HG03060 (cell line): ENCODE results near the gene HPSE2.
"Not testable (repeated sequence)": the region's sequence is repeated elsewhere in the genome, so short reads cannot be mapped to it uniquely, and the experiment has no call there.

Source experiments
- ATAC-seq: cut with Tn5 transposase; IDR thresholded peaks from one replicate; pipeline ENCODE4 v1.9.1; 2021; ENCODE audit warnings: low read depth, moderate number of reproducible peaks; ENCODE audit not compliant: unreplicated experiment

HPSE2 gene

DNA sequence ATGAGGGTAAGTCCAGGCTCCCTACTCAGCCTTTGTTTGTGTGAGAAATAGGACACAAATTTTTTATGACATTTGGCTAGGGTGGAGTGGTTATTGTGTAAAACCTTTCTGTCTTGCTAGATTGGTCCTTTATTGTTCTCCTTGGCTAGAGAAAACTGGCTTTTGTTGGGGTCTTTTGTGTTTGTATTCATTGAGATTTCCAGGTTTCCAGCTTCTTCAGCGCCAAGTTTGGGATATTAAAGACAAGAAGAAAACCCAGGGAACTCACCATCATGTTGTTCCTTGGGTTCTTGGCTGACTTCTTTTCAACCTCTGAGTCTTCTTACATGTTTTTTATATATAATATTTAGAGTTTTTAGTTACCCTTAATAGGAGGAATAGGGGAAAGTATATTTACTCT, 310.0 kb downstream of the HPSE2 start:
- no peak for ATAC-seq

DNA sequence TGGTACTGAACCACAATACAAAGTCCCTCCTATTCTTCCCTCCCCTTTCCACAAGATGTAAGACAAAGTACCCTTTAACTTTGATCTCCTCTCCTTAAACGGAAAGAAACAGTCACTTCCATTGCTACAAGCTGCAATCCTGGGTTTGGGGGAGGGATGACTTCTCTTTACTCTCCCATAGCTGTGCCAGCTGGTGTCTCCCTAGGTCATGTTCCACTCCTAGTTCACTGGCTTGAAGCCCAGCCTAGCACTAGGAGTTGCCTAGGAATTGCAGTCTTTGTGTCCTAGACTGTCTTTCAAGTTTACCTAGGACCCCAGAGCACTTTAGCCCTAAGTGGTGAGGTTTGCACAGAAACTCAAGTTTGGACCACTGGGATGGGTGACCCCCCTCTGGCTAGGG, 311.1 kb downstream of the HPSE2 start:
- ATAC-seq: no peak

DNA sequence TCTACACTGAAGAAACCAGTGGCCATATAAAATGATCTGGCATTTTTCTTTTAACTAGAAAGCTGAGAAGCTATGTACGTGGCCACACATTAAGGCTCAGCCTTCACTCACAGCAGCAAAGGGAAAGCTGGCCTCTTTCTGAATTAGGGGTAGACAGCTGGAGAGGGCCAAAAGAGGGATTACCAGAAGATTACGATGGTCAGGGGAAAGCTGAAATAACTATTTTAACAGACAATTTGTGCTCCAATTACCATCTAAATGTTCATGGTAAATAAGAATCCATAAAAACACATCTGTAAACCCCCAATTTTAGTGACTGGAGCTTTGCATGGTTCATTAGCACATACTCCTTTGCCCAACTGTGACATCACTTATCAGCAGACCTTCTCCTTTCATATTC, 314.3 kb downstream of the HPSE2 start:
- no peak for ATAC-seq

DNA sequence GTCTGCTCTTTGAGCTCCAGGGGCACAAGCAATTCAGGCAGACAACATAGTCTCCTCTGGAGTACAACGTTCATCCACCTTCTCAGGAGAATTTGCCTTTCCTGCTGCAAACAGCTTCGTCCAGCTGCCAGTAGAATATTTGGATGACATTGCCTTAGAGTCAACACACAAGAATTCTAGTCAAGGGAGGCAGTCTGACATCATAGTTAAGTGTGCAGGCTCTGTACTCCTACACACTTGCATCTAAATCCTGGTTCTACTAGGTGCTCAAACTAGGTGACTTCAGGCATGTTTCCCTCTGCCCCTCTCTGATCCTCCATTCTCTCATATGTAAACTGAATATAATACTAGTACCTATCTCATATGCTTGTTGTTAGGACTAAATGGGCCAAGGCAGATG, 314.8 kb downstream of the HPSE2 start:
- ATAC-seq: no peak

DNA sequence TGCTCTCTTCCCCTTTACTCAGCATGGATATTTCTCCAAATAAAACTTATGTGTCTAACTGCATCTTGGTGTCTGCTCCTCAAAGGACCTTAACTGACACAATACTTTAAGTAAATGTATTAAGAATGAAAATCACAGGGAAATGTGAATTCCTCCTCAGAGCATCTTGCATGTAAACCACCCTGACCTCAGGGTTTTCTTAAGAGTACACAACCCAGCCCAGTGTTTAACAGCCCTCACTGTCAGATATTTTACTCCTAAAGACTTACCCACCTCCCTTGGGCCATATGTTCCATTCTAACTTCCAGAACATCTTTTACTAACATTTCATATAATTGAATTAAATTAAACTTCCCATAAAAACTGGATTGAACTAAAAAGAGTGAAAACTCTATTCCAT, 315.3 kb downstream of the HPSE2 start:
- no peak for ATAC-seq

DNA sequence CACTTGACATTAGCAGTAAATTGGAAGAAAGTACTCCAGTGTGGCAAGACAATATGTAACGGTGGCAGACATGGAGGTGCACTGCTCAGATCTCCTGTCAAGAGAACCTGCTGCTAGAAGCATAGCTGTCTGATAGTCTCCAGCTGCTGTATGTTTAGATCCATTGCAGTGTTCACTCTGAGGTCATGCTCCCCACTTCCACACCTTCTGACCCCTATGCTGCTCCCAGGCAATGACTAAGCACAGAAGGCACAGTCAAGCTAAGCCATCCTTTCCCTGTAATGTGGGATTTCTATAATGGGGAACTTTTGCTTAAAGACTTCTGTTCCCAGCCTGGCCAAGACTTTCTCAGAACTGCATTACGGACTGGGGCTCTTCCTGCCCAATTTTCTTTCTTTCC, 315.8 kb downstream of the HPSE2 start:
- ATAC-seq: no peak

DNA sequence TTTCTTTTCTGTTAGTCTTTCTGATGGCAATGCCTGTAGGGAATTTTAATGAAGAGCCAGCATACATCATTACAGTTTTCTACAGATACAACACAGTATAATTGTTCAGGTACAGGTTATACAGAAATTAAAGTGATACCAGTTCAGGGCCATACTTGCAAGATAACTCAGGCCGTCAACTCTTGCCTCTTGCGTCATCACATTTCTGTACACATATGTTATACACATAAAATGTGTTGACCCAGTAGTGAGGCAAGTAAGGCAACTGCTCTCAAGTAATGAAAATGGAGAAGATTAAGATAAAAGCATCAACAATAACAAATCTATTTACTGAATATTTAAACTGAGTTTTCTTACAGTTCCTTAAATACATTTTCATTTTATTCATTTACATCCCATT, 317.8 kb downstream of the HPSE2 start:
- ATAC-seq: no peak

DNA sequence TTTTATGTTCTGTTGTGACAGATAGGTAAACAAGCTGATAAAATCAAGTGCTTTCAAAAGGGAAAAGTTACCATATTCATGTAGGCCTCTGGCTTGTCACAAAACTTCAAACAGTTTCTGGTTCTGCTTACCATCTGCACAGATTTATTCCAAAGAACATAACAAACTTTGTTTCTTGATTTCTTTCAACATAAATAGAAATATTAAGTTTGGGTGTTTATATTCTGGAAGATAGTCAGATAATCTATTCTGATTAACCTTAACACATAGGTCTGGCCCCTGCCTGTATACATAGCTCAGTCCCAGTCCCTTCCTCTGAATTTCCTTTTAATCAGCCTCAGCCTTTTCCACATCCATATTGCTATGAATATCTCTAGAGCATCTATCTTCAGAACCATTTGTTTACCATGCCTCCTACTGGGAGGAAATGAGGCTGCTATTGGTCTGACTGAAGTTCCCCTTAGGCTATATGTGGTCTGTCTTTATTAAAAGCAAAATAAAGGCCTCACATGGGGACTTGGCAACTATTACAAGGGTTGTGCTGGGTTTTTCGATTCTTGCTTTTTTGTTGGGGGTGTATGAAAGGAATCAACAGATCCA, 319.0 kb downstream of the HPSE2 start:
- ATAC-seq: no peak

DNA sequence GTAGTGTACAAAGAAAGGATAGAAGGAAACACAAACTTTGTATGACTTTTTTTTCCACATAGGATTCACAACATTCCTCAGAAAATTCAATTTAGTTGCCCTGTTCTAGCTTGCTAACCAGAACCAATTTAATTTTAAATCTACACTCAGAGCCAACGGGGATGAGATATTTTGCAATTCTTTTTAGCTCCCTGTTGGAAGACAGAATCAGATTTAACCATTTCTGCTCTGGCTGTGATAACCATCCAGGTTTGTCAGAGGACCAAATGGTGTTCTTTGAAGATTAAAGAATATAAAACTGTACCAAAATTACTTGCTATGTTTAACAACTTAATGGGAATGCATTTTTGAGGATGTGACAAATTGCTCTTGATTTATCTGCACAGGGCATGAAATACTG, 319.7 kb downstream of the HPSE2 start:
- ATAC-seq: no peak

DNA sequence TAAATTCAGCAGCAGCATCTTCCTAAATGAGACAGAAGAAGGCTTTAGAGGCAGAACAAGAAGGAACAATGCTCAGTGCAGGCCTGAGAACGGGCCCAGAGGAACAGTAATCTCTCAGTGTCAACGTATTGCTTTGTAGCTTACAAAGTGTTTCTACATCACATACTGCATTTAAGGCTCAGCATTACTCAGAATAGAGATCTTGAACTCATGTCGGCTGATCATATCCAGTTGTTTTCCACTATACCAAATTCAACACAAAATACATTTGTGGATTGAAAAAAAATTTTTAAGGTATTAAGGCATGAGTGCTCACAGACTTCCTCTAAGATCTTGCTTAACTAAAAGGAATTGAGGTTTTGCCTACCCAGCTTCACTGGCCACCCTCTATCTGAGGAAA, 325.1 kb downstream of the HPSE2 start:
- ATAC-seq: no peak

DNA sequence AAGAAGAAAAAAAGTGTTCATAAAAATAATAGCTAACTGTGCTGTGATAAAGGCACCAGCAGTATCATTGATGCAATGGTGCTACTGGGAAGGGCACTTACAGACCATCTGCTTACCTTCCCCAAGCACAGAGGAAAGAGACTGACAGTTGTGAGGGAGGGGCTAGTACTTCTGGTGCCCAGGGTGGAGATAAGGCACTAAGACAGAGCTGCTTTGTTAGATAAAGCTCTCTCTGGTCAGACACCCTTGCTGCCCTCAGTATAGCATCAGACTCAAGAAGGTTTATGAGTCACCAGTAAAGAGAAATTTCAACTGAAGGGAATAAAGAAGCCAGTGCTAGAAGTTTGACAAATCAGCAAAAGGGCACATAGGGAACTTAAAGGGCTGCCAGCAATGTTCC, 325.6 kb downstream of the HPSE2 start:
- no peak for ATAC-seq

DNA sequence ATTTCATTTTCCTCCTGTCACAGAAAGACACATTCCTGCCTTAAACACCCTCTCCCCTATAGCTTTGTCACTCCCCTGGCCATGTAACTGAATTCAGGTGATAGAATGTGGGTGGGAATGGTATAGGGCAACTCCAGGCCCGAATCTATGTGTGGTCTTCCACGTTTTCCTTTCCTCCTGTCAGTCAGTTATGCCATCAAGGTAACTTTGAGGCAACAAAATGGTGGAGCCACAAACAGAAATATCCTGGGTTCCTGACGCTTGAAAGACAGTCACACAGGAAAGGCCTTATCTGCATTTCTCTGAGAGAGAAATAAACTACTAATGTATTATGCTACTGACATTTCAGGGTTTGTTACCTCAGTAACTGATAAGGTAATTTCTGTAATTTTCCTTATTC, 326.8 kb downstream of the HPSE2 start:
- ATAC-seq: no peak

DNA sequence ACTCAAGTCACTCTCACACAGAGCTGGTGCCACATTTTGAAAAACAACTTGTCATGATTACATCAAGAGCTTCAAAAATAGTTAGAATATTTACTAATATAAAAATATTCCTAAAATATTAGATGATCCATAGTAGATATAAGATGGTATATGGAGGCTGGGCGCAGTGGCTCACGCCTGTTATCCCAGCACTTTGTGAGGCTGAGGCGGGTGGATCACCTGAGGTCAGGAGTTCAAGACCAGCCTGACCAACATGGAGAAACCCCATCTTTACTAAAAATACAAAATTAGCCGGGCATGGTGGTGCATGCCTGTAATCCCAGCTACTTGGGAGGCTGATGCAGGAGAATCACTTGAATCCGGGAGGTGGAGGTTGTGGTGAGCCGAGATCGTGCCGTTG, 327.4 kb downstream of the HPSE2 start:
- ATAC-seq: not testable (repeated sequence)

DNA sequence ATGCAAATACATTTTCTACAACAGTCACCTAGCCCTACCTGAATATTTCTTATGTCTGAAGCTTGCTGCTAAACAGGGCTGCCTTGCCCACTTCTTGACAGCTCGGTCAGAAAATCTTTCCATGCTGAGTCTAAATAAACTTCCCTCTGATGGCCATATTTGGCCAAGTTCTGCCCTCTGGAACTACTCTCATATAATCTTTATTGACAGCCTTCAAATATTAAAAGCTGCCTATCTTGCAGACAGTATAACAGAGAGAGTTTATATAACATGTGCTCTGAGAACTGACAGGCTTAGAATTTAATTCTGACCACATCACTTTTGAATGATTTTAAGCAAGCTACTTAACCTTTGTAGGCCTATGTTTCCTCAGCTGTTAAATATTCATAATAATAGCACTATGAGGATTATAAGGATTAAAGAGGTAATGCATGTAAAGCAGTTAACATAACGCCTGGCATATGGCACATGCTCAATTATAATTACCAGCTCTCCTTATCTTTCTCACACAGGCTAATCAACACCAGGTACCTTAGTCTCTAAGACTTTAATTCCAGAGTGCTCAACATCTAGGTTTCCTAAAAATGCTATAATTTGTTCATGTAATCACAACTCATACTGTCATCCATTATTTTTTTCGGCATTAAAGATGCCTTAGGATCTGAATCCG, 334.1 kb downstream of the HPSE2 start:
- ATAC-seq: no peak

DNA sequence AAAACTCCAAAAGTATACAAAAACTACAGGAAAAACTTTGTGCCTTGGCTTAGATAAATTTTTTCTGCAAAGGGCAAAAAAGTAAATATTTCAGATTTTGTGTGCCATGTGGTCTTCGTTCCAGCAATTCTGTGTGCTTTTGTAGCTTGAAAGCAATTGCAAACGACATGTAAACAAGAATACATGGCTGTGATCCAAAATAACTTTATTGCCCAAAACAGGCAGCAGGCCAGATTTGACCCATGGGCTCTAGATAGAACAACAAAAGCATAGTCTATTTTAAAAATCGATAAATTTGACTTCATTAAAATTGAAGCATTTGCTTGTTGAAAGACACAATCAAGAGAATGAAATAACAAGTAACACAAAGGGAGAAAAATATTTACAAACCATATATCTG, 336.6 kb downstream of the HPSE2 start:
- ATAC-seq: no peak

DNA sequence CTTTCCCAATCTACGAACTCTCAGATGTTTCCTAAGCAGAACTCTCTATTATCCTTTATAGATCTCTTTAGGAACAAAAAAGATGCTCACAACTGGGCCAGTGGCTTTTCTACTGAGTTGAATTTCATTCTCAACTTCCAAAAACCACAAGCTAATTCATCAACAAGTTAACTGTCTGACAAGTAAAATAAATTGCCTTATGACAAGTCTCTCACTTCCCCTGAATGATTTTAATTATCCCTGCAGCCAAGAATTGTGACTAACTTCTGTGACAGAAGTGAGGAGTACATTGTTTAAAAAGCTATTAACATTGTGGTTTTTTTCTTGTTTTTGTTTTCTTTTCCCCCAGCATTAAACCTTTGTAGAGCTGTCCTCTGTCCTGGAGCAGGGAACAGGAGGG, 343.1 kb downstream of the HPSE2 start:
- no peak for ATAC-seq

DNA sequence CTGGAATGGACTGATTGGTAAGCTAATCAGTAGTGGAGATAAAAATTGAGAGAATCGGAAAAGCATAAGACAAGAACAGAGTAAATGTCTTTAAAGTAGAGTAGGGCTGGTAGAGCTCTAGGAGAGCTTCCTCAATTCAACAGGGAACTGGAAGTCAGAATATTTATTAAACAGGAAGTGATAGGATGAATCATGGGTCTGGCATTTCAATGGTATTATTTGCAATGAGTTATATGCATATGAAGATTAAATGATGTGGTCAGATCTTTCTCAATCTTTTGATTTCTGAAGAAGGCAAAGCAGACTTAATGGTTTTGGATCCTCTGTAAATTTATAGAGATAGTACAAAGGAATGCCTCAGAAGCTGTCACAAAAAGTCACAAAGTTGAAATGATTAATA, 349.0 kb downstream of the HPSE2 start:
- no peak for ATAC-seq

DNA sequence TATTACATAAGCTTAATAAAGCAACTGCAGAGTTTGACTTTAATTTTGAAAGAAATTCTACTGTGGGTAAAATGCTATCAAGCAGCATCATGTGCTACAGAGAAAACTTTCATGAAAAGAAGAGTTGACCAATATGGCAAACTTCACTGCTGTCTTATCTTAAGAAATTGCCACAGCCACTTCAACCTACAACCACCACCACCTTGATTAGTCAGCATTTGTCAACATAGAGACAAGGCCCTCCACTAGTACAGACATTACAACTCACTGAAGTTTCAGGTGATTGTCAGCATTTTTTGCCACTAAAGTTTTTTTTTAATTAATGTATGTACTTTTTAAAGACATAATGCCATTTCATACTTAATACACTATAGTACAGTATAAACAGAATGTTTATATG, 350.3 kb downstream of the HPSE2 start:
- no peak for ATAC-seq

DNA sequence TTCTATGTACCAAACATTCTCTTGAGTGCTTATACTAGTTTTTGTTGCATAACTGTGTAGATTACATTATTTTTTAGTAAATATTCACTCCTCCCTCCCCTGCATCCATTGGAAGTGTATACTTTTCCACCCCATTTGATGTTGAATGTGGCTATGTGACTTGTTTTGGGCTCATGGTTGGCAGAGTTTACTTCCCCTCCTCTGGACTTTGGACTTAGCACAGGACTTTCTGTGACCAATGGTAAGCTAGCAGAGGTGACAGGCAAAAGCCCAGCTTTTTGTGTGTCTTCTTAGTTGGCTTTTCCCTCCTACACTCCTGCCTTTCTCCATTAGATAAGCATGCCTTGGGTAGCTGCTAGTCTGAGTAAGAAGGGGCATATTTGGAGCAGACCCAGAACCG, 353.9 kb downstream of the HPSE2 start:
- no peak for ATAC-seq

DNA sequence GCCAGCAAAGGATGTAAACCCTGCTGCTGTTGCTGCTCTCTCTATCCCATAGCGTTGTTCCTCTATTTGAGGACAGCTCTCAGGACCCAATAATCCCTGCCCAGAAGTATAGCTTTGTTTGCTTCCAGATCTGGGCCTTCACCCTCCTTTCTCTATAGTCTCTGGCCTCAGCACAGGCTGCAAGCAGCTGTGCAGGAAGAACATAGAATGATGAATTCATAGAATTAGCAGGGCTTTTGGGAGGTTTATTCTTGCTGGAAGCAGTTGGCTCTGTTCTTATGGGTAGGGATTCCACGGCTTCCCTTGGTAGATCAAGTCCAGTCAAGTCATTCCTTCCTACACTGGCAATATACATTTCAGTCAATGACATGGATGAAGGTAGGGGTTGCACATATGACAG, 354.7 kb downstream of the HPSE2 start:
- no peak for ATAC-seq

DNA sequence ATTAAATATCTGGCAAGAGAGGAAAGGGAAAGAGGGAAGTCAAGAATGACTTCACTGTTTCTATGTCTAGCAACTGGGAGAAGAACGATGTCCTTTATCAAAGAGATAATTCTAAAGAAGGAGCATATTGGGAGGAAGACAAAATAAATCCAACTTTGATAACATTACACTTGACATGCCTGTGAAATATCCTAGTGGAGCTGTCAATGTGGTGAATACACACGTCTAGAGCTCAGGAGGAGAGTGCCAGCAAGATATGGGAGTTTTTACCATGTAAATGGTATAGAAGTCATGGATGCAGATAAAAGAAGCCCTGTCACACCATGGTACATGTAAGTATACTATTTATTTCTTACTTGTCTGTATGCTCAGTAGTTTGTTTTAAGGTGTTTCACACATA, 356.7 kb downstream of the HPSE2 start:
- no peak for ATAC-seq

DNA sequence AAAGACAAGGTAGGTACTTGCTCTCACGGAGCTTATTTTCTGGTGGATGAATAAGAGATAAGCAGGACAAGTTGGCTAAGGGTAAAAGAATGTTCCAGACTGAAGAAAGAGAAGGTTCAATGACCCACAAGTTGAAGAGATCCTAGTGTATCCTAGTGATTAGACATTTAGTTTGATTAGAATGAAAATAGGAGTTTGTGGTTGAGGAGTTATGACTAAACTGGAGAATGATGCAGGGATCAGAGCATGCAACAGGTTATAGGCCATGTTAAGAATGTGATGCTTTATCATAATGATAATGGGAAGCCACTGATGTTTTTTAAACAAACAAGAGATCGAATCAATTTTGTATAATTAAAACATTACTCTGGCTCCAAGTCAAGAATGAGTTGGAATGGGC, 357.2 kb downstream of the HPSE2 start:
- ATAC-seq: no peak

DNA sequence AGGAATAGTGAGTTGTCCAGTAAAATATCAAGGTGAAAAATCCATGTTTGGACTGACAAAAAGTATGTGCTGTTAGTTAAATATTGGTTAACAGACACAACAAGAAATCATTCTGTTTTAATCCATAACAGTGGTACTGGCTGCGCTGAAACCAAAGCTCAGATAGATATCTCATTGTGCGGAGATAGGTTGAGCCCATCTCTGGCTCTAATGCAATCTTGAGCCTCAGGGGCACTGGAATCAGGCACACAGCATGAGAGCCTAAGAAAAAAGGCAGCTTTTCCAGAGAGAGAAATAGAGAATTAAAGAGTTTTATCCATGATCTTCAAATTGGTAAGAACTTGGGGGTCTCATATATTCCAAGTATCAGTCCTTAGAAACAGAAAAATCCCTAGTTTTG, 373.7 kb downstream of the HPSE2 start:
- no peak for ATAC-seq
